ENCODE data around the gene CALCOCO1. TPM values are rescaled to one million over a fixed set of nuclear protein-coding genes. Genes with fewer than 3 reads are reported as not detected.

Gene CALCOCO1
- total RNA-seq, 1 experiment from 2014 or later = 20.4 TPM

- no peaks in the 10 kb centered on the region for H4K20me1 ChIP-seq (ENCODE audit: low read length)
- H3K4me1 ChIP-seq (ENCODE audit: insufficient read depth, low read length) = no peaks in the 10 kb centered on the region
- no peaks in the 10 kb centered on the region for H3K9me3 ChIP-seq (ENCODE audit: low read length)
- H3K27ac ChIP-seq (ENCODE audit: low read length) = no peak overlapping the region
- no peaks in the 10 kb centered on the region for H3K27me3 ChIP-seq (ENCODE audit: low read length)
- no peak overlapping the region for H3K9ac ChIP-seq (ENCODE audit: low read length)
- no peak overlapping the region for H2AFZ ChIP-seq (ENCODE audit: low read length)
- no peaks in the 10 kb centered on the region; the same call in 1 of the 2 replicates for H3K36me3 ChIP-seq (ENCODE audit: low read depth, low read length)
- no peak overlapping the region for H3K4me3 ChIP-seq (ENCODE audit: low read length)
- intact Hi-C loops (cut with micrococcal nuclease) = no loop called here
- H3K4me2 ChIP-seq (ENCODE audit: low read length) = no peak overlapping the region
- BruUV-seq (replicated peaks) = no TSS peak
- no peaks in the 10 kb centered on the region for H3K9me2 ChIP-seq (replicated peaks; ENCODE audit: low read length)
- no peak for TF ChIP-seq EZH2phosphoT487 (IDR thresholded peaks at IDR 0.05; ENCODE audit: borderline replicate concordance, low read length)
- TF ChIP-seq, protein P1, sequence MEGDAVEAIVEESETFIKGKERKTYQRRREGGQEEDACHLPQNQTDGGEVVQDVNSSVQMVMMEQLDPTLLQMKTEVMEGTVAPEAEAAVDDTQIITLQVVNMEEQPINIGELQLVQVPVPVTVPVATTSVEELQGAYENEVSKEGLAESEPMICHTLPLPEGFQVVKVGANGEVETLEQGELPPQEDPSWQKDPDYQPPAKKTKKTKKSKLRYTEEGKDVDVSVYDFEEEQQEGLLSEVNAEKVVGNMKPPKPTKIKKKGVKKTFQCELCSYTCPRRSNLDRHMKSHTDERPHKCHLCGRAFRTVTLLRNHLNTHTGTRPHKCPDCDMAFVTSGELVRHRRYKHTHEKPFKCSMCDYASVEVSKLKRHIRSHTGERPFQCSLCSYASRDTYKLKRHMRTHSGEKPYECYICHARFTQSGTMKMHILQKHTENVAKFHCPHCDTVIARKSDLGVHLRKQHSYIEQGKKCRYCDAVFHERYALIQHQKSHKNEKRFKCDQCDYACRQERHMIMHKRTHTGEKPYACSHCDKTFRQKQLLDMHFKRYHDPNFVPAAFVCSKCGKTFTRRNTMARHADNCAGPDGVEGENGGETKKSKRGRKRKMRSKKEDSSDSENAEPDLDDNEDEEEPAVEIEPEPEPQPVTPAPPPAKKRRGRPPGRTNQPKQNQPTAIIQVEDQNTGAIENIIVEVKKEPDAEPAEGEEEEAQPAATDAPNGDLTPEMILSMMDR (conservative IDR thresholded peaks at IDR 0.05; ENCODE audit: low read depth, low read length) = no peak
- no peak for TF ChIP-seq EZH2 (IDR thresholded peaks at IDR 0.05; ENCODE audit: low read length, unreplicated experiment)
- ATAC-seq (no peak), DNase-seq (no peak)
- no peaks in the 10 kb centered on the region for H3K79me2 ChIP-seq (ENCODE audit: low read length)
- ChIA-PET POLR2A (ENCODE audit: unreplicated experiment) (no interaction called here), CTCF (no interaction called here)
- no peaks in the 10 kb centered on the region for H3F3A ChIP-seq (ENCODE audit: low read length, unreplicated experiment)
Measured at GRCh38 chr12:53717319-53717718, 9.9 kb downstream of the CALCOCO1 start.

- H3K4me2 ChIP-seq (ENCODE audit: low read length) = no peak overlapping the region
- no peaks in the 10 kb centered on the region for H3K4me1 ChIP-seq (ENCODE audit: insufficient read depth, low read length)
- TF ChIP-seq, protein P1 (conservative IDR thresholded peaks at IDR 0.05; ENCODE audit: low read depth, low read length) = no peak
- TF ChIP-seq EZH2phosphoT487 (IDR thresholded peaks at IDR 0.05; ENCODE audit: borderline replicate concordance, low read length) (no peak), EZH2 (IDR thresholded peaks at IDR 0.05; ENCODE audit: low read length, unreplicated experiment) (no peak)
- BruUV-seq (replicated peaks) = no TSS peak
- H4K20me1 ChIP-seq (ENCODE audit: low read length) = no peaks in the 10 kb centered on the region
- no peaks in the 10 kb centered on the region for H3F3A ChIP-seq (ENCODE audit: low read length, unreplicated experiment)
- ChIA-PET POLR2A (ENCODE audit: unreplicated experiment) (no interaction called here), CTCF (no interaction called here)
- H3K9me3 ChIP-seq (ENCODE audit: low read length) = no peaks in the 10 kb centered on the region
- H3K9me2 ChIP-seq (replicated peaks; ENCODE audit: low read length) = no peaks in the 10 kb centered on the region
- H3K79me2 ChIP-seq (ENCODE audit: low read length) = no peaks in the 10 kb centered on the region
- intact Hi-C loops (cut with micrococcal nuclease) = no loop called here
- no peaks in the 10 kb centered on the region for H3K36me3 ChIP-seq (ENCODE audit: low read depth, low read length)
- H3K4me3 ChIP-seq (ENCODE audit: low read length) = no peak overlapping the region
- no peak overlapping the region for H3K9ac ChIP-seq (ENCODE audit: low read length)
- no peaks in the 10 kb centered on the region for H3K27me3 ChIP-seq (ENCODE audit: low read length)
- no peak overlapping the region for H3K27ac ChIP-seq (ENCODE audit: low read length)
- ATAC-seq (no peak), DNase-seq (no peak)
- no peak overlapping the region for H2AFZ ChIP-seq (ENCODE audit: low read length)
Measured at GRCh38 chr12:53714004-53714403, 13.2 kb downstream of the CALCOCO1 start.

- no peaks in the 10 kb centered on the region for H3K9me3 ChIP-seq (ENCODE audit: low read length)
- no peak overlapping the region for H2AFZ ChIP-seq (ENCODE audit: low read length)
- intact Hi-C loops (cut with micrococcal nuclease) = no loop called here
- BruUV-seq (replicated peaks) = no TSS peak
- TF ChIP-seq EZH2 (IDR thresholded peaks at IDR 0.05; ENCODE audit: low read length, unreplicated experiment) (no peak), EZH2phosphoT487 (IDR thresholded peaks at IDR 0.05; ENCODE audit: borderline replicate concordance, low read length) (no peak)
- TF ChIP-seq, protein P1 (conservative IDR thresholded peaks at IDR 0.05; ENCODE audit: low read depth, low read length) = no peak
- no peak overlapping the region for H3K9ac ChIP-seq (ENCODE audit: low read length)
- no peaks in the 10 kb centered on the region for H3K9me2 ChIP-seq (replicated peaks; ENCODE audit: low read length)
- no peaks in the 10 kb centered on the region for H3F3A ChIP-seq (ENCODE audit: low read length, unreplicated experiment)
- no peak overlapping the region for H3K4me2 ChIP-seq (ENCODE audit: low read length)
- no peaks in the 10 kb centered on the region for H3K27me3 ChIP-seq (ENCODE audit: low read length)
- no peaks in the 10 kb centered on the region for H4K20me1 ChIP-seq (ENCODE audit: low read length)
- ChIA-PET POLR2A (ENCODE audit: unreplicated experiment) (no interaction called here), CTCF (no interaction called here)
- no peaks in the 10 kb centered on the region for H3K36me3 ChIP-seq (ENCODE audit: low read depth, low read length)
- DNase-seq (no peak), ATAC-seq (no peak)
- no peaks in the 10 kb centered on the region for H3K4me1 ChIP-seq (ENCODE audit: insufficient read depth, low read length)
- no peaks in the 10 kb centered on the region for H3K79me2 ChIP-seq (ENCODE audit: low read length)
- H3K4me3 ChIP-seq (ENCODE audit: low read length) = no peak overlapping the region
- no peak overlapping the region for H3K27ac ChIP-seq (ENCODE audit: low read length)
Measured at GRCh38 chr12:53713516-53713915, 13.7 kb downstream of the CALCOCO1 start.
